ENCODE measurements around the gene GORAB. TPM values are rescaled to one million over a fixed set of nuclear protein-coding genes. Genes with fewer than 3 reads are reported as not detected.

GORAB gene
- total and polyA plus RNA-seq, 2 donors (not counting 3 experiments of a cell fraction or from before 2014, with no cell fraction given) = 4.4 to 6.4 TPM

DNA sequence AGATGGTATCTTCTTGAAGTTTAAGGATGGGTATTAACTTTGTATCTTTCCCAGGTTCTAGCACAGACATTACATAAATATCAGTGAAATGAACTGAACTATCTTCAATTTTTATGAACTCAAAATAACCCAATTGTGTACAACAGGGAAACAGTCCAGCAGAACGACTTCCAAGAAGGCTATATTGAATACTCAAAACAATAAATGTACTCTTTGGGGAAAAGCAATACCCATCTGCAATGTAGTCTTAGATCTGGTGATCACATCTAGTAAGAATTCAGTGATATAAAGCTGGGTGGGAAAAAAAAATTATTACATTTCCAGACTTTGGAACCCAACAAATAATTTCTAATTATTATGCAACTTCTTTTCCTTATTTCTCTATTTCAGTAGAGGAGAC is 33.1 kb upstream of the GORAB start:
- Histone ChIP-seq H3K4me3 (replicated peaks in 1 of 3; ENCODE audit: insufficient read depth in 1 of 3, low read depth in 1 of 3, low read length in 3 of 3) (no peak overlapping the region), H3K9ac (replicated peaks; ENCODE audit: extremely low read depth, insufficient read depth, low read length) (no peak overlapping the region), H3K9me1 (replicated peaks; ENCODE audit: control insufficient read depth, extremely low read depth, insufficient read depth, low read length) (no peaks in the 10 kb centered on the region), H4K20me1 (replicated peaks; ENCODE audit: control insufficient read depth, extremely low read depth, insufficient read depth, low read length) (no peaks in the 10 kb centered on the region), H3K27ac (ENCODE audit: insufficient read depth, low read depth, low read length) (no peak overlapping the region), H3K4me2 (ENCODE audit: insufficient read depth, low read length) (no peak overlapping the region), H3K9me3 (replicated peaks; ENCODE audit: control insufficient read depth, insufficient read depth, low read length) (no peaks in the 10 kb centered on the region), H3K27me3 (ENCODE audit: control insufficient read depth in 2 of 2, insufficient read depth in 2 of 2, low read length in 2 of 2) (peaks cover 2 to 6% of the 10 kb centered on the region in 2 experiments), H3K4me1 (ENCODE audit: control insufficient read depth, extremely low read depth, insufficient read depth, low read length) (peaks cover 15% of the 10 kb centered on the region), H3K36me3 (ENCODE audit: control insufficient read depth in 2 of 2, extremely low read depth in 1 of 2, insufficient read depth in 2 of 2, low read length in 2 of 2) (no peaks in the 10 kb centered on the region), H3K79me2 (ENCODE audit: control insufficient read depth, insufficient read depth, low read length) (no peaks in the 10 kb centered on the region), H2AFZ (ENCODE audit: low read depth, low read length) (no peak overlapping the region)
- POLR2A ChIA-PET = no interaction called here
- FAIRE-seq = no peak
- DNase-seq (ENCODE audit: low read depth, low spot score) = no peak
- BruUV-seq (replicated peaks) = no TSS peak
- CTCF ChIA-PET = interaction anchor here (1.7 kb wide), 1 partner anchor 18 kb away, joined by 4 read pairs; no protein-coding TSS in a partner anchor
- dilution Hi-C loops (cut with MboI; ENCODE audit: extremely low pct_ligation_motif_present, low sequenced_read_pairs) (no loop called here), intact Hi-C loops (cut with micrococcal nuclease) (no loop called here)
- TF ChIP-seq FOS (IDR thresholded peaks at IDR 0.05; ENCODE audit: borderline replicate concordance, insufficient read depth, low read length) (no peak), POLR2A (IDR thresholded peaks at IDR 0.05; ENCODE audit: low read depth, low read length) (no peak), POLR2AphosphoS5 (IDR thresholded peaks at IDR 0.05; ENCODE audit: insufficient read depth, low read depth, low read length) (no peak), MYC (IDR thresholded peaks at IDR 0.05; ENCODE audit: low read depth, low read length) (no peak), JUN (IDR thresholded peaks at IDR 0.05; ENCODE audit: borderline replicate concordance, insufficient read depth, insufficient read length, low read depth) (no peak), EZH2 (IDR thresholded peaks at IDR 0.05; ENCODE audit: borderline replicate concordance, low read depth, low read length, severe bottlenecking) (no peak), GATA2 (IDR thresholded peaks at IDR 0.05; ENCODE audit: insufficient read depth, insufficient read length, low read depth, low read length) (no peak)
- TF ChIP-seq, protein P1, sequence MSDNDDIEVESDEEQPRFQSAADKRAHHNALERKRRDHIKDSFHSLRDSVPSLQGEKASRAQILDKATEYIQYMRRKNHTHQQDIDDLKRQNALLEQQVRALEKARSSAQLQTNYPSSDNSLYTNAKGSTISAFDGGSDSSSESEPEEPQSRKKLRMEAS (IDR thresholded peaks at IDR 0.05; ENCODE audit: insufficient read depth, insufficient read length) = no peak
- TF ChIP-seq, protein P2, sequence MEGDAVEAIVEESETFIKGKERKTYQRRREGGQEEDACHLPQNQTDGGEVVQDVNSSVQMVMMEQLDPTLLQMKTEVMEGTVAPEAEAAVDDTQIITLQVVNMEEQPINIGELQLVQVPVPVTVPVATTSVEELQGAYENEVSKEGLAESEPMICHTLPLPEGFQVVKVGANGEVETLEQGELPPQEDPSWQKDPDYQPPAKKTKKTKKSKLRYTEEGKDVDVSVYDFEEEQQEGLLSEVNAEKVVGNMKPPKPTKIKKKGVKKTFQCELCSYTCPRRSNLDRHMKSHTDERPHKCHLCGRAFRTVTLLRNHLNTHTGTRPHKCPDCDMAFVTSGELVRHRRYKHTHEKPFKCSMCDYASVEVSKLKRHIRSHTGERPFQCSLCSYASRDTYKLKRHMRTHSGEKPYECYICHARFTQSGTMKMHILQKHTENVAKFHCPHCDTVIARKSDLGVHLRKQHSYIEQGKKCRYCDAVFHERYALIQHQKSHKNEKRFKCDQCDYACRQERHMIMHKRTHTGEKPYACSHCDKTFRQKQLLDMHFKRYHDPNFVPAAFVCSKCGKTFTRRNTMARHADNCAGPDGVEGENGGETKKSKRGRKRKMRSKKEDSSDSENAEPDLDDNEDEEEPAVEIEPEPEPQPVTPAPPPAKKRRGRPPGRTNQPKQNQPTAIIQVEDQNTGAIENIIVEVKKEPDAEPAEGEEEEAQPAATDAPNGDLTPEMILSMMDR (IDR thresholded peaks at IDR 0.05; ENCODE audit: extremely low read depth in 1 of 2, insufficient read depth in 1 of 2, low read depth in 1 of 2, low read length in 2 of 2) = no peak

Measured in endothelial cell of umbilical vein (primary cell).